CD4-positive, alpha-beta memory T cell (primary cell): ENCODE results near the gene HOXA2. TPM values are rescaled to one million over a fixed set of nuclear protein-coding genes. Genes with fewer than 3 reads are reported as not detected.

Source experiments
- CTCF ChIA-PET: fragments of 350-600 bp; sonication (Branson Sonifier 250); formaldehyde crosslinking; loops from one replicate; lab custom pipeline; 2021; ENCODE audit warnings: inconsistent platforms; ENCODE audit not compliant: partially characterized antibody; lab: Charles Lee
- POLR2A ChIA-PET: fragments of 350-600 bp; sonication (Branson Sonifier 250); formaldehyde crosslinking; loops from one replicate; lab custom pipeline; 2021; ENCODE audit not compliant: partially characterized antibody; lab: Charles Lee
- DNase-seq, 5 donors: peaks; one replicate each; pipeline versions ENCODE4 v3.0.0 to v3.0.0-alpha.2; 2020 to 2022; ENCODE audit warnings: mixed read lengths in 1 of 5
- H3K27ac ChIP-seq: one replicate; pipeline ENCODE4 v1.7.0; 2013; ENCODE audit warnings: low read depth, low read length
- H3K27me3 ChIP-seq: 2 replicates; pipeline ENCODE4 v1.7.0; 2013; ENCODE audit warnings: mild to moderate bottlenecking, low read length, moderate library complexity; ENCODE audit not compliant: insufficient read depth
- H3K36me3 ChIP-seq: 2 replicates; pipeline ENCODE4 v1.7.0; 2013; ENCODE audit warnings: mild to moderate bottlenecking, low read length, moderate library complexity; ENCODE audit not compliant: insufficient read depth
- H3K4me1 ChIP-seq: 2 replicates; pipeline ENCODE4 v1.7.0; 2013; ENCODE audit warnings: mild to moderate bottlenecking, low read length, moderate library complexity; ENCODE audit not compliant: insufficient read depth
- H3K4me3 ChIP-seq, 2 donors: one replicate each; pipeline ENCODE4 v1.7.0; 2013; ENCODE audit warnings: low read length in 2 of 2, mild to moderate bottlenecking in 1 of 2
- H3K9me3 ChIP-seq, 2 donors: one replicate each; pipeline ENCODE4 v1.7.0; 2013; ENCODE audit warnings: low read length in 2 of 2, control low read depth in 1 of 2; ENCODE audit not compliant: control insufficient read depth in 1 of 2
- H3K27ac Mint-ChIP-seq, 7 donors: one replicate each; pipeline ENCODE4 v1.8.0; 2020 to 2021; ENCODE audit warnings: mixed read lengths in 7 of 7, mild to moderate bottlenecking in 6 of 7, inconsistent platforms in 3 of 7, moderate library complexity in 3 of 7
- H3K27me3 Mint-ChIP-seq, 2 donors: one replicate each; pipeline ENCODE4 v1.8.0; 2020 to 2021; ENCODE audit warnings: mixed read lengths in 2 of 2
- H3K36me3 Mint-ChIP-seq, 2 donors: one replicate each; pipeline ENCODE4 v1.8.0; 2020 to 2021; ENCODE audit warnings: mixed read lengths in 2 of 2, inconsistent platforms in 1 of 2, mild to moderate bottlenecking in 1 of 2
- H3K4me1 Mint-ChIP-seq, 4 donors: one replicate each; pipeline ENCODE4 v1.8.0; 2020 to 2021; ENCODE audit warnings: mixed read lengths in 4 of 4, mild to moderate bottlenecking in 1 of 4
- H3K4me3 Mint-ChIP-seq, 8 donors: one replicate each; pipeline ENCODE4 v1.8.0; 2020 to 2021; ENCODE audit warnings: mixed read lengths in 8 of 8, mild to moderate bottlenecking in 7 of 8, moderate library complexity in 6 of 8, inconsistent platforms in 3 of 8
- H3K9me3 Mint-ChIP-seq, 8 donors: one replicate each; pipeline ENCODE4 v1.8.0; 2020 to 2021; ENCODE audit warnings: mixed read lengths in 8 of 8, mild to moderate bottlenecking in 5 of 8, inconsistent platforms in 3 of 8, moderate library complexity in 1 of 8
- intact Hi-C: fragments of 100-400 bp; cut with micrococcal nuclease; formaldehyde crosslinking; loops from one replicate; pipeline ENCODE4 v1.15.1; 2023
- polyA plus RNA-seq, 2 donors: library from polyadenylated mRNA; unstranded; fragments of 300-500 nt; fragmentation: Illumina TruSeq; gene quantifications; one replicate each; pipeline ENCODE4 v1.2.3, GENCODE V29; 2021
- total RNA-seq, 2 experiments: library from RNA; stranded (reverse); gene quantifications; one replicate each; pipeline ENCODE4 v1.2.3, GENCODE V29; 2021

HOXA2 gene
- total and polyA plus RNA-seq, 4 experiments from 2014 or later = not detected

GRCh38 chr7:27111751-27112277 is 9.3 kb upstream of the HOXA2 start:
- ChIA-PET CTCF (no interaction called here), POLR2A (no interaction called here)
- H3K4me1 Mint-ChIP-seq = no peaks in the 10 kb centered on the region
- Histone ChIP-seq H3K4me3 (no peak overlapping the region), H3K9me3 (no peaks in the 10 kb centered on the region), H3K27me3 (no peaks in the 10 kb centered on the region), H3K4me1 (no peaks in the 10 kb centered on the region), H3K27ac (no peak overlapping the region), H3K36me3 (no peaks in the 10 kb centered on the region)
- H3K27me3 Mint-ChIP-seq = peaks cover 0 to 6% of the 10 kb centered on the region in 2 donors
- DNase-seq = no peak
- no peak overlapping the region for H3K4me3 Mint-ChIP-seq
- H3K9me3 Mint-ChIP-seq = peaks cover 0 to 2% (median 0%) of the 10 kb centered on the region in 8 donors
- intact Hi-C loops = no loop called here
- H3K27ac Mint-ChIP-seq = no peak overlapping the region
- H3K36me3 Mint-ChIP-seq = no peaks in the 10 kb centered on the region

GRCh38 chr7:27111042-27111750 is 8.7 kb upstream of the HOXA2 start:
- no peaks in the 10 kb centered on the region for H3K36me3 Mint-ChIP-seq
- H3K27me3 Mint-ChIP-seq = peaks cover under 1 to 6% of the 10 kb centered on the region in 2 donors
- H3K27ac ChIP-seq = no peak overlapping the region
- ChIA-PET POLR2A (no interaction called here), CTCF (interaction anchor here (1.0 to 1.5 kb wide), 2 partner anchors 28 to 429 kb away, joined by 3 read pairs; no protein-coding TSS in a partner anchor)
- H3K4me1 Mint-ChIP-seq = no peaks in the 10 kb centered on the region
- H3K9me3 ChIP-seq = no peaks in the 10 kb centered on the region
- H3K9me3 Mint-ChIP-seq = peaks cover 0 to 2% (median 0%) of the 10 kb centered on the region in 8 donors
- no peak for DNase-seq
- intact Hi-C loops = no loop called here
- no peaks in the 10 kb centered on the region for H3K36me3 ChIP-seq
- H3K4me3 Mint-ChIP-seq = no peak overlapping the region
- no peaks in the 10 kb centered on the region for H3K4me1 ChIP-seq
- no peak overlapping the region for H3K27ac Mint-ChIP-seq
- H3K27me3 ChIP-seq = no peaks in the 10 kb centered on the region
- no peak overlapping the region for H3K4me3 ChIP-seq

- H3K4me3 Mint-ChIP-seq = no peak overlapping the region
- no peaks in the 10 kb centered on the region for H3K27me3 ChIP-seq
- H3K27ac Mint-ChIP-seq = no peak overlapping the region
- POLR2A ChIA-PET = no interaction called here
- intact Hi-C loops = no loop called here
- H3K36me3 Mint-ChIP-seq = peaks cover 0 to 3% of the 10 kb centered on the region in 2 donors
- no peak for DNase-seq
- no peaks in the 10 kb centered on the region for H3K4me1 Mint-ChIP-seq
- H3K36me3 ChIP-seq = no peaks in the 10 kb centered on the region
- peaks cover 6 to 9% of the 10 kb centered on the region in 2 donors for H3K27me3 Mint-ChIP-seq
- H3K4me1 ChIP-seq = no peaks in the 10 kb centered on the region
- peaks cover 0 to 2% (median 0%) of the 10 kb centered on the region in 8 donors for H3K9me3 Mint-ChIP-seq
- H3K9me3 ChIP-seq = no peaks in the 10 kb centered on the region
- no peak overlapping the region for H3K4me3 ChIP-seq
- no peak overlapping the region for H3K27ac ChIP-seq
- CTCF ChIA-PET = interaction anchor here (1.0 to 1.5 kb wide), 2 partner anchors 27 to 428 kb away, joined by 3 read pairs; no protein-coding TSS in a partner anchor
Measured at GRCh38 chr7:27110186-27111031, 7.9 kb upstream of the HOXA2 start.

GRCh38 chr7:27109466-27110185 is 7.1 kb upstream of the HOXA2 start:
- DNase-seq = no peak
- intact Hi-C loops = no loop called here
- H3K27ac ChIP-seq = no peak overlapping the region
- H3K27me3 ChIP-seq = peaks cover 2% of the 10 kb centered on the region
- peaks cover 6 to 12% of the 10 kb centered on the region in 2 donors for H3K27me3 Mint-ChIP-seq
- H3K36me3 ChIP-seq = no peaks in the 10 kb centered on the region
- no peak overlapping the region for H3K27ac Mint-ChIP-seq
- H3K4me3 Mint-ChIP-seq = no peak overlapping the region
- ChIA-PET POLR2A (no interaction called here), CTCF (interaction anchor here (1.5 kb wide), 1 partner anchor 427 kb away, joined by 3 read pairs; no protein-coding TSS in a partner anchor)
- no peaks in the 10 kb centered on the region for H3K4me1 ChIP-seq
- no peaks in the 10 kb centered on the region for H3K4me1 Mint-ChIP-seq
- H3K36me3 Mint-ChIP-seq = peaks cover 0 to 7% of the 10 kb centered on the region in 2 donors
- no peak overlapping the region for H3K4me3 ChIP-seq
- peaks cover 0 to 2% (median 0%) of the 10 kb centered on the region in 8 donors for H3K9me3 Mint-ChIP-seq
- no peaks in the 10 kb centered on the region for H3K9me3 ChIP-seq

- Histone ChIP-seq H3K36me3 (no peaks in the 10 kb centered on the region), H3K27ac (no peak overlapping the region), H3K9me3 (no peaks in the 10 kb centered on the region), H3K4me3 (no peak overlapping the region), H3K27me3 (peaks cover 8% of the 10 kb centered on the region), H3K4me1 (no peaks in the 10 kb centered on the region)
- peaks cover 0 to 3% (median 0%) of the 10 kb centered on the region in 8 donors for H3K9me3 Mint-ChIP-seq
- ChIA-PET POLR2A (no interaction called here), CTCF (no interaction called here)
- H3K27ac Mint-ChIP-seq = no peak overlapping the region
- no peak for DNase-seq
- H3K4me1 Mint-ChIP-seq = peaks cover 2 to 5% (median 4%) of the 10 kb centered on the region in 4 donors
- intact Hi-C loops = no loop called here
- no peak overlapping the region for H3K4me3 Mint-ChIP-seq
- H3K36me3 Mint-ChIP-seq = peaks cover 0 to 10% of the 10 kb centered on the region in 2 donors
- peaks cover 11 to 21% of the 10 kb centered on the region in 2 donors for H3K27me3 Mint-ChIP-seq
Measured at GRCh38 chr7:27108390-27109127, 6.1 kb upstream of the HOXA2 start.

- Histone ChIP-seq H3K27ac (no peak overlapping the region), H3K9me3 (no peaks in the 10 kb centered on the region), H3K36me3 (no peaks in the 10 kb centered on the region), H3K4me3 (no peak overlapping the region), H3K4me1 (peaks cover 1% of the 10 kb centered on the region), H3K27me3 (peaks cover 15% of the 10 kb centered on the region)
- H3K4me3 Mint-ChIP-seq = no peak overlapping the region
- intact Hi-C loops = no loop called here
- no peak overlapping the region for H3K27ac Mint-ChIP-seq
- peaks cover 0 to 10% of the 10 kb centered on the region in 2 donors for H3K36me3 Mint-ChIP-seq
- H3K4me1 Mint-ChIP-seq = peaks cover 6 to 11% (median 8%) of the 10 kb centered on the region in 4 donors
- peaks cover 0 to 3% (median 0%) of the 10 kb centered on the region in 8 donors for H3K9me3 Mint-ChIP-seq
- POLR2A ChIA-PET = no interaction called here
- no peak for DNase-seq
- H3K27me3 Mint-ChIP-seq = peaks cover 15 to 27% of the 10 kb centered on the region in 2 donors
- CTCF ChIA-PET = no interaction called here
Measured at GRCh38 chr7:27107391-27108381, 5.2 kb upstream of the HOXA2 start.
